GM19467 (cell line): ENCODE measurements around the gene PLA2G2D.

ENCODE experiments used
- ATAC-seq: cut with Tn5 transposase; IDR thresholded peaks from one replicate; pipeline ENCODE4 v1.9.1; 2021; ENCODE audit warnings: mild to moderate bottlenecking, moderate library complexity; ENCODE audit not compliant: unreplicated experiment

Gene PLA2G2D, protein sequence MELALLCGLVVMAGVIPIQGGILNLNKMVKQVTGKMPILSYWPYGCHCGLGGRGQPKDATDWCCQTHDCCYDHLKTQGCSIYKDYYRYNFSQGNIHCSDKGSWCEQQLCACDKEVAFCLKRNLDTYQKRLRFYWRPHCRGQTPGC

DNA sequence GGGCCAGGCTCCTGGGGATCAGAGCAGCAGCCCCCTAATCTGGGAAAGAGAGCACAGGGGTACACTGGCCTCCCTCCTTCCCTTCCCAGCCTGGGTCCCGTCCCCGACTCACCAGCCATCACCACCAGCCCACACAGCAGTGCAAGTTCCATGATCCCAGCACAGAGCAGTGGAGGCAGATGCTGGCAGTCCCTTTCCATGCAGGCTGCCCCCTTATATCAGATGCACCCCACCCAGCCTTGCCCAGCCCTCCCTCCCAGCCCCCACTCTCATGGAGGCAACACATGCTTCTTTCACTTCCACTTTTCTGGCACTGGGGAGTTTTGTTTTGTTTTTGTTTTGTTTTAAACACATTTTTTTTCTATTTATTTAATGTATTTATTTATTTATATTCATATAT is at the start of gene PLA2G2D:
Gene PLA2G2D (minus strand): TSS at position 190 of the 400 bp plus-strand sequence. CDS start 38 bp downstream, at position 152.
- ATAC-seq: no peak

DNA sequence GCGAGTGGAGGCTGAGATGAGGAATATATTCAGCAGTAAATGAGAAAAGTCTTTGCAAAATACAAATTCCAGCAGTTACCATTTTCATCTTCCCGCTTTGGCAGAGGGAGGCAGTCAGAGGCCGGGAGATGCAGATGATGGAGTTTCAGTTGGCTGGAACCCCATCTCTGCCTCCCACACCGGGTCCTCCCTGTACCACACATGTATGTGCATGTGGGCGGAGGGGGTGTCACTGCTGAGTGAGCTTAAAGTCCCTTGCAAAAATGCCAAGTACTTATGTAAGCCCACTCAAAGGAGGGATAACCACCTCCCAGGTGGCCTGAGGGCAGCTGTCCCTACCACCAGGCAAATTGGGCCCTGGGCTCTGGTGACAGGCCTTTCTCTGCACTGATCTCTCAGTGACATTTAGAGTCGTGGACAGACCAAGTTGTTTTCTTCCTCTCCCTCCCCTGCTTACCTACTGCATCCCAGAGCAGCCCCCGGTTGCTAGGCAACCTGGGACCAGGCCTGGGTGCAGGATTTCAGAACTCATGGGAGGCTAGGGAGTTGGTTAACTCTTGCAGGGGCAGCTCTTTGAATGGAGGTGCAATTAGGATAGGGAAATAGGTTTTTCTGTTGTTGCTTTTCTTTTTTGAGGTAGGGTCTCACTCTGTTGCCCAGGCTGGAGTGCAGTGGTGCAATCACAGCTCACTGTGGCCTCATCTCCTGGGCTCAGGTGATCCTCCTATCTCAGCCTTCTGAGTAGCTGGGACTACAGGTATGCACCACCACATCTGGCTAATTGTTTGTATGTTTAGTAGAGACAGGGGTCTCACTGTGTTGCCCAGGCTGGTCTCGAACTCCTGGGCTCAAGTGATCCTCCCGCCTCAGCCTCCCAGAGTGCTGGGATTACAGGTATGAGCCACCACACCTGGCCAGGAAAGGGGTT is 49.5 kb upstream of the PLA2G2D start:
- no peak for ATAC-seq

DNA sequence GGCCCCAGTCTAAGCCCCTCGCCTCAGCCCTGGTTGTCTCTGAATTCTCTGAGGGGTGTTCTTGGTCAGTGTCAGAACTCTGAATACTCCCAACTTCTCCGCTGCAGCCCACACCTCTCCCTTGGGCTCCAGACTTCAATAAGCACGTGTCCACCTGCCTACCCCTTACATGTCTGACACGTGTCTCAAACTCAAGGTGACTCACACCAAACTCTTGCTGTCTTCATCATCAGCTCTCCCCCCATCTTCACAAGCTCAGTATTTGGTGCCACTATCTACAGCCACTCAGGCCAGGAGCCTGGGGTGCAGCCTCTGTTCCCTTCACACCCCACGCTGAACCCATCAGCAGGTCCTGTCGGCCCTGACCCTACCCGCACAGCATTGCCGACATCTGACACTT is 47.8 kb upstream of the PLA2G2D start:
- ATAC-seq: no peak

DNA sequence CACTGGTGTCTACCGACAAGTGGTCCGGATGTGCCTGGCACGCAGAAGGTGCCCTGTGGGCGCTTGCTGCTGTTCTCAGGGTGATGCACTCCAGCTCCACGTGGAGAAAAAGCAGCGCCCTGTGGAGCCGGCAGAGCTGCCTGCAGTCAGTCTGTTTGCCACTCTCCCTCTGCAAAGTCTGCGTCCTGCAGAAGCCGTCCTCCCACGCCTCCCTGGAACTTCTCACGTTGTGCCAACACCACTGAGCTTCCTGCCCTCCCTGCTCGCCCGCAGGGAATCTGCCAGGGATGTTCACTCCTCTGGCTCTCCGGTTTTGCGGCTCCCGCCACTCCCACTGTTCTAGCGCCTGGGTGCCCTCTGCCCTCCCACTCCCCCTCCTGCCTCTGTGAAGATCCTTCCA is 46.7 kb upstream of the PLA2G2D start:
- ATAC-seq: no peak

DNA sequence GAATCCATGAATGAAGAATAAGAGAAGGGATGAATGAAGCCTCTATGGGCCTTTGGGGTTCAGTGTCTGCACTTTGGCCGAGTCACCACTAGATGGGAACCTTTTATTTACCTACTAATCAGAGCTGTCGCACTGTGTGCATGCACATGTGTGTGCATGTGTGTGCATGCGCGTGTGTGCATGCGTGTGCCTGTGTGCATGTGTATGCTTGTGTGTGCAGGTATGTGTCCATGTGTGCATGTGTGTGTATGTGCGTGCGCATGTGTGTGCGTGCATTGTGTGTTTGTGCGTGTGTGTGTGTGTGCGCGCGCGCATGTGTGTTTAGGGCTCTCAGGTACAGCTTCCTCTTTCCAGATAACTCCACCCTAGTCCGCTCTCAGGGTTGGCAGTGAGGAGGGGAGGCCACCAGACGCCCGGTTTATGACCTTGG is 46.2 kb upstream of the PLA2G2D start:
- no peak for ATAC-seq

DNA sequence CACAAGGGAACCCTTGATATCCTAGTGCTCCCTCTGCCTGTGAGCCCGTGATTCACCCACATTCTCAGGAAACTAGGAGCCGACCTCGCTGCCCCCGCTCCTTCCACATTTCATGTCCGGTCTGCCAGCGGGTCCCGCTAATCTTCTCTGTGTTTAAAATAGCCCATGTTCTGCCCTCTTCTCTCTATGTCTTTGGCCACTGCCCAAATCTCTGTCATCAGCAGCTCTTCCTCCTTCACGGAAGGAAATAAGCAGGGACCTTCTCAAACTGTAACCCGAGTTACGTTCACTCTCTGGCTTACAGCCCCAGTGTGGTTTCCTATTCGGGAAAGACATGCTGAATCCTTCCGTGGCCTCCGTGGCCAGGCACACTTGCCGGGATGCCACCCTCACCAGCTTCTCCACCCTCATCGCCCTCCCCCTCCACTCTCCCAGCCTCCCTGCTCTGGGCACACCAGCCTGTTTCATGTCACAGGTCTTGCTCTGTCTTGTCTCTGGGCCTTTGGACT is 45.4 kb upstream of the PLA2G2D start:
- no peak for ATAC-seq

DNA sequence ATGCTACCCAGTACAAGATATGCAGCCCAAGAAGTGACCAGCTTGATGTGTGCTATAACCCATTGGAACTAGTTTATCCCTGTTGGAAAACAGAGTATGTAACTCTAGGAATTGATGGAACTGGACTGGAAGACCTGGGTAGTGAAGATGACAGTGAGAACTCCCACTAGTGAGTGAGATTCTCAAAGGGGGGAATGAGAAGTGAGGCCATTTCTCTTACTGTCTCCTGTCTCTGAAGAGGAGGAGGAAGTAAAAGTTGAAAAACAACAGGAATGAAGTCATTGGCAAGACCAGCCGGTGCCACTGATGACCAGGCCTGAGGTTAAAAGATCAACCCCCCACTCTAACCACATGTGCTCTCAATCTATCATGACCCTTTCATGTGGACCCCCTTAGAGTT is 40.7 kb upstream of the PLA2G2D start:
- no peak for ATAC-seq

DNA sequence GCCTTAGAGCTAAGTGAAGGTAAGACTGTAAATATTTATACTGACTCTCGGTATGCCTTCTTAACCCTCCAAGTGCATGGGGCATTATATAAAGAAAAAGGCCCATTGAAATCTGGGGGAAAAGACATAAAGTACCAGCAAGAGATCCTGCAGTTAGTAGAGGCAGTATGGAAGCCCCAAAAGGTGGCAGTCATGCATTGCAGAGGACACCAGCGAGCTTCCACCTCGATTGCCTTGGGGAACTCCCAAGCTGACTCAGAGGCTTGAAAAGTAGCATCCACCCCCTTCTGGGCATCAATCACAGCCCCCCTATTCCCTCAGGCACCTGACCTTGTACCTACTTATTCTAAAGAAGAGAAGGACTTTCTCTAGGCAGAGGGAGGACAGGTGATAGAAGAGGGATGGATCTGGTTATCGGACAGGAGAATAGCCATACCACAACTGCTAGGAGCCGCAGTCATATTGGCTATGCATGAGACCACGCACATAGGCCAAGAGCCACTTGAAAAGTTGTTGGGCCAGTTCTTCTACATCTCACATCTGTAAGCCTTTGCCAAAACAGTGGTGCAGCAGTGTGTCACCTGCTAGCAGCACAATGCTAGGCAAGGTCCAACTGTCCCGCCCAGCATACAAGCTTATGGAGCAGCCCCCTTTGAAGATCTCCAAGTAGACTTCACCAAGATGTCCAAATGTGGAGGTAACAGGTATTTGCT is 39.2 kb upstream of the PLA2G2D start:
- no peak for ATAC-seq

DNA sequence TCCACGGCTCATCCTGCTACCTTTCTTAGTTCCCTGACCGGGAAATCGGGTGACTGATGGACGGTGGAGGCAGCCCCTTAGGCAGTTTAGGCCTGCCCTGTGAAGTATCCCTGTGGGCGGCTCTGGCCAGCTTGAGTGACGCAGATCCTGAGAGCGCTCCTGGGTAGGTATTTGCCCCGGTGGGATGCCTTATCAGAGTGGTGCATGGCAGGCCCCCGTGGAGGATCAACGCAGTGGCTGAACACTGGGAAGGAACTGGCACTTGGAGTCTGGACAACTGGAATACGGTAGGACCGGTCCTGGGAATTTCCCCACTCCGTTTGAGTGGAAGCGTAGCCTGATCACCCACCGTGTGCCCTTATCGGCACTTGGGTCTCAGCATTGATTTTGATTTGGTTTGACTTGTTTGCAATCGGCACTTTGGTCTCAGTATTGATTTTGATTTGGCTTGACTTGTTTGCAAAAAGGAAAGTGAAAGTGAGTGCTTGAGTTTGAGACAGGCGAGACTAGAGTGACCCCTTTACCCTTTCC is 35.0 kb upstream of the PLA2G2D start:
- no peak for ATAC-seq

DNA sequence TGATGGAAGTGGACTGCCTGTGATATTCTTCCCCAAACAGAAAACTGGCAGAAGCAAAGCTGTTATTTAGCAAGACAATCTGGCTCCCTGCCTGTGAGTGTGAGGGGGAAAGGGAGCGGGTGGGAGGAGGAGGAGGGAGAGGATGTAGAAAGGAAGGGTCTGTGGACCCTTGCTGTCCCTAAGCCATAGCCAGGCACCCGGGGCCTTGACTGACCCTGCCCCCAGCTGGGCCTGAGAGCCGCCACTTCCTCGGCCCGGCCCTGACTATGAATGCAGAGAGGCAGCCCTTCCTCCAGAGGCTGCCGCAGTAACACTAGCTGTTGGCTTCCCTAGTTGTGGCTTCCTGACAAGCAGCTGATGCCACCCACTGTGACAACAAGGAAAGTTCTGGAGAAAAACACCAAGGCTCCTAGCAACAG is 33.7 kb upstream of the PLA2G2D start:
- ATAC-seq: no peak

DNA sequence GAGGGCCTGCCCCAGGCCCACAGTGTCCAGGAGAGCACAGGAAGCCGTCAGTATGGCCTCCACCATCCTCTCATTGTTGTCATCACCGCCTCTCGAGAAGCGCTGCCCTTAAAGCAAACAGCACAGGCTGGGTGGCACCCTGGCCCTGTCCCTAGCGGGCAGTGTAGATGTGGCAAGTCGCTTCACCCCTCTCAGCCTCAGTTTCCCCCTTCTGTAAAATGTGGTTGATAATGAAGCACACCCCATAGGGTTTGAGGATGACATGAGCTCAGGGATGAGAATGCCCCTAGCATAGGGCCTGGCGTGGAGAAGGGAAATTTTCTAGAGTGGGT is 33.2 kb upstream of the PLA2G2D start:
- ATAC-seq: no peak

DNA sequence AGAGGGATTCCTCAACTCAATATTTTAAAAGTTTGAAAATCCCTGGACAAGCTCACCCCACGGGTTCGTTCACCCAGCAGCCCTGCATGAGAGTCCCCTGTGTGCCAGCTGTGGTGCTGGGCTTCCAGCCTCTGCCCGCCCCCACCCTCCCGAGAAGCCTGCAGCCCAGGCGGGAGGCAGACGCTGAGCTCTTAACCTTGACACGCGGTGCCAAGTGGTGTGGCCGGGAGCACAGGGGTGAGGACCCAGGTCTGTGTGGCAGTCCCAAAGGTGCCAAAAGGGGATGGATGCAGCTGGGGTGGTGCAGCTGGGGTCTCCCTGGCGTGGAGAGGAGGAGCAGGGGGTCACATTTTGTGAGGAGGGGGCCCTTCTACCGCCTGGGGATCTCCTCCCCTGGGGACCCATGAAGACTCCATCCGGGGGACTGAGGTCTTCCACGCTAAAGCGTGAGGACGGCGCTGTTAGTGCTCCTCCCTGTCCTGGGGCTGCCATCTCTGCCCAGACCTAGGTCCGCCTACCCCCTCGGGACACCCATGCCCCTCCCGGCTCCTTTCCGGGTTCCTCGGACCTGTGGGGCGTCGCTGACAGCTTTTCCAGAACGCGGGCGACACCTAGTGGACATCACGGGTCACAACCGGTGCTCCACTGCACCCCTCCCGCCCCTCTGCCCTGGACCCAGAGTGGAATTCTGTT is 32.7 kb upstream of the PLA2G2D start:
- ATAC-seq: peak; percentile 70

DNA sequence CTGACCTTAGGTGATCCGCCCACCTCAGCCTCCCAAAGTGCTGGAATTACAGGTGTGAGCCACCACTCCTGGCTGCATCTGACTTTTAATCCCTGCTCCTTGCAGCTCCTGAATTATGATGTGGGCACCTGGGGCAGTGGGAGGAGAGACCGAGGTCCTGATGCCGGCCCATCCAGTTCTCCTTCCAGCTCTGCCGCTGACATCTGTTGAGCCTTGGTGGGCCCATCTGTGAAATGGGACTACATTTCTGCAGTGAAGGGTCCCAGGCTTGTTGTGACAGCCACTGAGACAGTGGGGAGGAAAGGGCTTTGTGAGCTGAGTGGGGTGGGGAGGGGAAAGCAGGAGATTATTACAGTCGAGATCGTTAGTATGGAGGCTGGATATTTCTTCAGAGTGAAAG is 31.6 kb upstream of the PLA2G2D start:
- ATAC-seq: no peak

DNA sequence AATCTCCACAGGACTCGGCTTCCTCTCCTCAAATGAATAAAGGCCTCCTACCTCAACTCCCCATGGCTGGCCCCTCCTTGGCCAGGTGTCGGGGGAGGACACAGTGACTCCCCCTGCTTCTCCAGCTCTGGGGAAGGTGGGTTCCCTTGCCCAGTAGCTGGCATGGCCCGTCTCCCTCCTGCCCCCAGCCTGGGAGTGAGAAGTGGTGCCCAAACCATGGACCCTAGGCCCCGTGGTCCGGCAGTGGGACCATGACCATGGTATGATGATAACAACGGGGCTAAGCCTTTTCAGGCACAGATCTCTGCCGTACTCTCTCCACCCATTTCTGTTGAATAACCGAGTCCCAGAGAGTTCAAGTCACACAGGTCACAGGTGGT is 31.0 kb upstream of the PLA2G2D start:
- no peak for ATAC-seq

DNA sequence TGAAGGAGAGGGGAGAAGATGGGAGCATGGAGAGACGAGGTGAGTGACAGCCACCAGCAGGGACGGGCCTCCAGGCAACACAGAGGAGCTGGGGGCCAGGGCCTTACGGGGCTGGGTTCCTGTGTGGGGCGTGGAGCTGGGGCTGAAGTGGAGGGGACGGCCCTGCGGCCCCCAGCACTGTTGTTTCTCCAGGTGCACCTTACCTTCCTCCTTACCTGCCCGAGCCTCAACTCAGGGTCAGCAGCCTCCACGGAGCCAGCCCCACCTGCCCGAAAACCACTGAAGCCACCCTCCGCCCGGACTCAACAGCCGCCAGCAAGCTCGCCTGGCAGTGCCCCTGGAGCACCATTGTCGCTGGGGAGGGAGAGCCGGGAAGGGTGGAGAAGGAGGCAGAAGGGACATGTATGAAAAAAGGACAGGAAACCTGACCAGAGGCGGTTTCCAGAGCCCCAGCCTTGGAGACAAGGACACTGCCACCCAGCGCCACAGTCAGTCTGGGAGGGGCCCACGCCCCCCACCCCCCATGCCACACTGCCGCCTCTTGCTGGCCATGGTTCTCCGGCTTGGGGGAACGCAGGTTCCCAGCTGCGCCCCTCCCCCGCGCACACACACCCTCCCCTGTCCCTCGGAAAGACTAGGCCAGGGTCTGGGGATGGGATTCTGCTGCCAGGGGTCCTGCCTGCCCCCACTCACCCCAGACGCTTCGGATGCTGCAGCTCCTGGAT is 30.4 kb upstream of the PLA2G2D start:
- no peak for ATAC-seq

DNA sequence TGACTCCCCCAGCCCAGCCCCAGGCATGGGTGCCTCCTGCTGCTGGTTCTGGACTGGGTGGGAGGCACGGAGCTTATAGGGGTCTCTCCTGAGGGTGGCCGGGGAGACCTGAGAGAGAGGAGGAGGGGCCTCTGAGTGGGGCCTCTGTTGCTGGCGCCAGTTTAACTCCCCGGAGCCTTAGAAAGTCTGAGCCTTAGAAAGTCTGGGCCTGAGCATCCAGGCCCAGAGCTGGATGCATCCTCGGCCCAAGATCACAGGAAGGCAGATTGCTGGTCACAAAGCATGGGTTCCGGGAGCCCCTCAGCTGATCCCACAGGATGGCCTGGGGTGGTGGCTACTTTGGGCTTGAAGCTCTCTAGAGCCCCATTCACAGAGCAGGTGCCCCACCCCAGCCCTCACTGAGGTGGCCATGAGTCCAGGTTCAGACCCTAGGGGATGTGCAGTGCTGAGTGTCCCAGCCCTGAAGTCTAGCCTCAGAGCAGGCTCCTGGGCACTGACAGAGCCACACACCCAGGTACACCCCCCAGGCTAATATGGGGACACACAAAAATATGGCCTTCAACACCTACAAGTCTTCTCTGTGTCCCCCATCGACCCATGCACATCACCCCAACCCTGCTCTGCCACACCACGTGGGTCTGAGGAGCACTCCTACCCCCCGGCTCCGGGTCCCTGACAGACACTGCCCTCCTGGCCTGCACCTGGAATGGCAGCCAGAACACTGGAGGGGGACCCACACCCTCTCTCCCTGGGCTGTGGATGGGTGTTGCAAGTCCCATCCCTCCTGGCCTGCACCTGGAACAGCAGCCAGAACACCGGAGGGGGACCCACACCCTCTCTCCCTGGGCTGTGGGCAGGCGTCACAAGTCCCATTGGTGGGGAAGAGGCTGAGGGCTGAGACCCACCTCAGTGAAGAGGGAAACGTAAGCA is 29.5 kb upstream of the PLA2G2D start:
- ATAC-seq: no peak

DNA sequence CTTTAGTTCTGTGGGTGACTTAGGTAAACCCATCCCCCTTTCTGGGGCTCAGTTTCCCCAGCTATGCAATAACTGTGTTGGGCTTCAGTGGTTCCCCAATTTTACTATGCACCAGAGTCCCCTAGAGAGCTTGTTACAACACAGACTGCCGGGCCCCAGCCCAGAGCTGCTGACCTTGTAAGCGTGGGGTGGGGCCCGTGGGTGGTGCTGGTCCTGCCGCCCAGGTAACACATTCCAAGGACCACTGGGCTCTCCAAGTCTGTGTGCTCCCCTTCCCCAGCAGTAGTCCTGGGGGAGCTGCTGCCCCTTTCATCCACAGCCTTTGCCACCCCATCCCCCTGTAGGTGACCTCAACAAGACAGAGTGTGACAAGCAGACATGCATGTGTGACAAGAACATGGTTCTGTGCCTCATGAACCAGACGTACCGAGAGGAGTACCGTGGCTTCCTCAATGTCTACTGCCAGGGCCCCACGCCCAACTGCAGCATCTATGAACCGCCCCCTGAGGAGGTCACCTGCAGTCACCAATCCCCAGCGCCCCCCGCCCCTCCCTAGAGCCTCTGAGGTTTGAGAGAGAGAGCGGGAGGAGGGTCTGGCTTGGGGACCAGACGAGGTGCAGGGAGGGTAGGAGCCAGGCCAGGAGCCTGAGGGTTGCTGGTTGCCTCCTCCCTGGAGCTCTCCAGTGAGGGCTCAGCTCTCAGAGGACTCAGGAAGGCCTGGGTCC is 28.7 kb upstream of the PLA2G2D start:
- ATAC-seq: no peak

DNA sequence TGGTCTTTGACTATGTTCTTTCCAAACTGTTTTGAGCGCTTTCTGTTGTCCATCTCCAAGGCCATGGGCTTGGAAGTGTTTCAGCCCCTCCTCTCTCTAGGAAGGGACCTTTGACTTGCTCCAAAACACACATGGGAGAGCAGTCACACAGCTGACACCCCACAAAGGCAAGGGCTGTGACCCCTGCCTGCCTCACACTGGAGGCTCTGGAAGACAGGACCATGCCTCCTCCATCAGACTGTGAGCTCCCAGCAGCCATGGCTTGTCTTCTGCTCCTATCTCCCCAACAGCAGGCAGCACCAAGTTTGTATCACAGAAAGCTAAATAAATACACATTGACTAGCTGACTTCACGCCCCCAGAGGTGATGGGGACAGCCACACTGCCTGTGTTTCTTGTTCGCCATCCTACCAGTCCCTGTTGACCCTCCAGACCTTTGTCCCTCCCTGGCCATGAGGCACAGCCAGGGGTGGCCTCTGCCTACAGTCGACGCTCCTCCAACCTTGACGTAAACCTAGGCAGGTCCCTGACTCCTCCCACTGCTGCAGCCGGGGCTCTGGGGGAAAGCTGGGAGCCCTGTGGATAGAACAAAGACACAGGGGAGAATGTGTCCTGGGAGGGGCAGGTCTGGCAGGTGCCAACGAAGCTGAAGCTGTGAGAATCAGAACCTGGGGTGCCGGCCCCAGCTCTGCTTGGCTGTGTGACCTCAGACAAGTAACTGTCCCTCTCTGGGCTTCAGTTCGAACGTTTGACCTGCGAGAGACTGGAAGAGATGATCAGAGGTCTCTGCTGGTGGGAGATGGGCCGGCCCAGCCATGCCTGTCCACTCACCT is 24.6 kb upstream of the PLA2G2D start:
- ATAC-seq: no peak
